GM18517 (cell line): ENCODE measurements around the gene ZYX.
"Not testable (repeated sequence)": the region's sequence is repeated elsewhere in the genome, so short reads cannot be mapped to it uniquely, and the experiment has no call there.

Experiments used
- ATAC-seq: cut with Tn5 transposase; IDR thresholded peaks from one replicate; pipeline ENCODE4 v1.9.1; 2021; ENCODE audit warnings: mild to moderate bottlenecking, moderate library complexity; ENCODE audit not compliant: unreplicated experiment

ZYX gene

GRCh38 chr7:143416565-143417149, 35.5 kb downstream of the ZYX start:
- peak; percentile 56 for ATAC-seq

GRCh38 chr7:143417734-143418383, 36.7 kb downstream of the ZYX start:
- ATAC-seq = no peak

- ATAC-seq = no peak
Observed at GRCh38 chr7:143418681-143419458, 37.7 kb downstream of the ZYX start.

GRCh38 chr7:143419880-143420279, 38.7 kb downstream of the ZYX start:
- no peak for ATAC-seq

GRCh38 chr7:143420624-143421023, 39.5 kb downstream of the ZYX start:
- not testable (repeated sequence) for ATAC-seq

GRCh38 chr7:143422033-143422432, 40.9 kb downstream of the ZYX start:
- no peak for ATAC-seq

- not testable (repeated sequence) for ATAC-seq
Observed at GRCh38 chr7:143424476-143424875, 43.3 kb downstream of the ZYX start.

GRCh38 chr7:143426479-143427142, 45.5 kb downstream of the ZYX start:
- no peak for ATAC-seq

GRCh38 chr7:143429770-143430698, 48.9 kb downstream of the ZYX start:
- no peak for ATAC-seq

GRCh38 chr7:143431109-143431508, 50.0 kb downstream of the ZYX start:
- ATAC-seq = no peak

GRCh38 chr7:143433759-143434158, 52.6 kb downstream of the ZYX start:
- ATAC-seq = no peak

- no peak for ATAC-seq
Observed at GRCh38 chr7:143434660-143435059, 53.5 kb downstream of the ZYX start.

GRCh38 chr7:143435266-143435665, 54.1 kb downstream of the ZYX start:
- ATAC-seq = no peak

GRCh38 chr7:143436325-143436946, 55.3 kb downstream of the ZYX start:
- peak; percentile 88 for ATAC-seq

GRCh38 chr7:143437578-143437977, 56.4 kb downstream of the ZYX start:
- peak; percentile 61 for ATAC-seq

- no peak for ATAC-seq
Observed at GRCh38 chr7:143439866-143440265, 58.7 kb downstream of the ZYX start.
